Stimulated activated CD4-positive, alpha-beta T cell treated with anti-CD3 and anti-CD28 coated beads, Interleukin-2, amount 100 ng/mL, for 4 hours (primary cell): ENCODE measurements around the gene FTMT.
"Not testable (repeated sequence)": the region's sequence is repeated elsewhere in the genome, so short reads cannot be mapped to it uniquely, and the experiment has no call there.

Experiments
- DNase-seq: peaks from one replicate; pipeline ENCODE4 v3.0.0-alpha.2; 2020; ENCODE audit warnings: low read depth

FTMT gene

DNA sequence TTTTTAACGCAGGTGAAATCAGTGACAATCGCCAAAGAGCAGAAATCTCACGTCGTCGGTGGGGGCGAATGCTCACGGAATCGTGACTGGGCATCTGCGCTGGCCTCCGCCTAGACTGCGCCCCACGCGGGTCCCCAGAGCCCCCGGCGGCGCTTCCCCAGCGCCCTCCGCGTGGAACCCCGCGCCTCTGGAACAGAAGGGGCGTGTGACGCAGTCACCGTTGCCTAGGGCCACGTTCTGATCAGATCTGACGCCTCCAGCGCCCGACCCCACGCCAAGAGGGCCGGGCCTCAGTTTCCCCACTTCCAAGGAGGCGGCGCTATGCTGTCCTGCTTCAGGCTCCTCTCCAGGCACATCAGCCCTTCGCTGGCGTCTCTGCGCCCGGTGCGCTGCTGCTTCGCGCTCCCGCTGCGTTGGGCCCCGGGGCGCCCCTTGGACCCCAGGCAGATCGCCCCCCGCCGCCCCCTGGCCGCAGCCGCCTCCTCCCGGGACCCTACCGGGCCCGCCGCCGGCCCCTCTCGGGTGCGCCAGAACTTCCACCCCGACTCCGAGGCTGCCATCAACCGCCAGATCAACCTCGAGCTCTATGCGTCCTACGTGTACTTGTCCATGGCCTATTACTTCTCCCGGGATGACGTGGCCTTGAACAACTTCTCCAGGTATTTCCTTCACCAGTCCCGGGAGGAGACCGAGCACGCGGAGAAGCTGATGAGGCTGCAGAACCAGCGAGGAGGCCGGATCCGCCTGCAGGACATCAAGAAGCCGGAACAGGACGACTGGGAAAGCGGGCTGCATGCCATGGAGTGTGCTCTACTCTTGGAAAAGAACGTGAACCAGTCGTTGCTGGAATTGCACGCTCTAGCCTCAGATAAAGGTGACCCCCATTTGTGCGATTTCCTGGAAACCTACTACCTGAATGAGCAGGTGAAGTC, at the start of gene FTMT:
FTMT (plus strand) TSS at position 240 of the 932 bp plus-strand sequence; CDS start at position 322, 82 bp downstream.
- no peak for DNase-seq

DNA sequence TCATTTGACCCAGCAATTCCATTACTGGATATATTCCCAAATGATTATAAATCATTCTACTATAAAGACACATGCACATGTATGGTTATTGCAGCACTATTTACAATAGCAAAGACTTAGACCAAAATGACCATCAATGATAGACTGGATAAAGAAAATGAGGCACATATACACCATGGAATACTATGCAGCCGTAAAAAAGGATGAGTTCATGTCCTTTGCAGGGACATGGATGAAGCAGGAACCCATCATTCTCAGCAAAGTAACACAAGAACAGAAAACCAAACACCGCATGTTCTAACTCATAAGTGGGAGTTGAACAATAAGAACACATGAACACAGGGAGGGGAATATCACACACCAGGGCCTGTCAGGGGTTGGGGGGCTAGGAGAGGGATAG, 46.4 kb upstream of the FTMT start:
- DNase-seq: not testable (repeated sequence)

DNA sequence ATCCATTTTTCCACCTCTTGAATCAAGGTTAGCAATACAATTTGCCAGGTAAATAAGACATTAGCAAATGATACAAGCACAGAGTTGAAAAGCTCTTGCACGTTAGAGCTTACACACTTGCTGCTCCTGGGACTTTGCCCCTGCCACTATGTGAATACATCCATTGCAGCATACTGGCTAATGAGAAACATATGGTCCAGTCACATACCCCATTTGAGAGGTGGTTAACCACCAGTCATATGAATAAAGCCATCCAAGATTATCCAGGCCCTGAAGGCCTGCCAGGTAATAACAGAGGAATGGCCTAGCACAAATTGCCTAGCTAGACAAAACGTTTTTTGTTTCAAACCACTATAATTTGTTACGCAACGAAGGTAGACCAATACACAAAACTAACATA, 45.8 kb upstream of the FTMT start:
- DNase-seq: no peak

DNA sequence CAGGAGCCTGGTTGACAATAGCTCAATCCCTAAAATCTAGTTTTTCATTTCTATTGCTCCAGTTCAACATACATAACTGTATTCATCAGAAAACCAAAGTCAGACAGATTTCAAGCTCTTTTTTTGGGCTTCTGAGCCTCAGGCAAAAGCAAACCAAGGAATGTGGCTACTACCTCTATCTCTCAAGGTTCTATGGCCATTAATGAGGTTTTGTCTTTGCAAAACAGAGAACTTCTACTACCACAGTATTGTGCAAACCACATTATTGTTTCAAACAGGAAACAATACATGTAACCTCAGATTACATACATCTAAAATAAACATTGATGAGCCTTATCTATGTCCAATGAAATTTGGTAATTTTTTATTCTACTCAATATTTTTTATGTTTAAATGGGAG, 35.5 kb upstream of the FTMT start:
- DNase-seq: no peak

DNA sequence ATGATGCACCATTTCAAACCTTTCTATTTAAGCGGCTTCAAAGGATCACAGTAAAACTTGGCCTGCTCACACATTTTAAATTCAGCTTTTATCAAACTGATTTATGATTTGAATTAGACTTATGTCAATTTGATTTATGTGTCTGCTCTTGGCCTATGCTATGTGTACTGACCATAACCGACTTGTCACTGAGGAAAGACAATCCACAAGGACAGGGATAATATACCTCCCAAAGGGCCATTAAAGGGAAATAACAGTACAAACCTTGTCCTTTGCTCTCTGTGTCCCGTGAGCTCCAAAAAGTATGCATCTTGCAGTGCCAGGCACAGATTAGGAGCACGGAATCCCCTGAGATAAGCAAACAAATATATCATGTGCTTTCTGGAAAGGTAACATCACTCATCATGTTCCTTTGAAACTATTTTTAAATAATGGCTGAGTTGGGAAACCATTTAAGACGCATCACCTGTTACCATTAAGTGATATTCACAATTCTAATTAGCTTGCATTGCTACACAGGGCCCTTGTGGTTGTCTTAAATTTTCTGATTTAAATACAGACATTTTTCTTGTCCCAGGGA, 31.9 kb upstream of the FTMT start:
- DNase-seq: no peak

DNA sequence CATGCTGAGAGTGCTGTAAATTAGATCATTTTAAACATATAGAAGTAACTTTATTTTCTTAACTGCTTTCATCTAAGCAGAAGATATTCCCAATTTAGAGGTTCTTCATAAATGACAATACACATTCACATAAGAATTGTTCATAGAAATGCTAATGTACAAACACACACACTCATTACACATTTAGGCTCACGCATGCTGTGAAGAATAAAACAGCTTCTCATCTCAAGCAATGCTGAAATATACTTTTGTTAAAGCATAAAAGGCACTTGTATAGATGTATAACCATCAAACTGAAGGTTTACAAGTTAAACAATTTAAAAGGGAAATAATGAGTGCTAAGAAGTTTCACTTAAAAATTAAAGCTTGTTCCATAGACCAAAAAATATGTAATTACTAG, 18.1 kb upstream of the FTMT start:
- DNase-seq: no peak

DNA sequence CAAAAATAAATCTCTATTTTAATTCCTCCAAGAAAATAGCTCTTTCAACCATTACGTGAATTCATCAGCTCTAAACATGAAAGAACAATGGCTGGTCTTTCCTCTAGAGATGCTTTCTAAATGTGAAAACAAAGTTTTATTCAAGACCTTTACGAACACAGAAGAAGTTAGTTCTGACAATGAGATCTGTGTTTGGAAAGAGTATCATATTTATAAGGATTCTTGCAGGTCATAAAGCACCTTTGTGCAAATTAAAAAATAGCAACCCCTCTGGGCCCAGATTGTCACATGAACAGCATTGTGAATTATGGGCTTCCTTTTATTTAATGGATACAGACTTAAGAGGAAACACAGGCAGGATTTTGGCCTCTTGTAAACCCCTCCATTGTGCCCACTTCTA, 17.7 kb upstream of the FTMT start:
- no peak for DNase-seq

DNA sequence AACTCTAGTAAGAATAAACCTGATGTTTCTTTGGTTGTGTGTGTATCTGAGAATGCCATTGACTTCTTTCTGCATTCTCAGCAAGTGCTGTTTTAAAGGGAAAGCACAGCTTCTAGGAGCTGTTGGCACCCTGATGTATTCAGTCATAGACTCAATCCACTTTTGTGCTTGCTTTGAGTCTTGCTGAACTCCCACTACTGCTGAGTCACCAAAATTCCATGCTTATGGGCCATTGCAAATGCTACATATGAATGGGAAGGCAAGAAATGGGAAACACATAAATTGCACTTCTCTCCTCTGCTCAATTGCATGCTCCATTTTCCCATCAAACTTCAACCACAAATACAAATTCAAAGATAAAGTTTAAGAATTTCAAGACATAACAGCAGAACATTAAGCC, 9.8 kb upstream of the FTMT start:
- no peak for DNase-seq

DNA sequence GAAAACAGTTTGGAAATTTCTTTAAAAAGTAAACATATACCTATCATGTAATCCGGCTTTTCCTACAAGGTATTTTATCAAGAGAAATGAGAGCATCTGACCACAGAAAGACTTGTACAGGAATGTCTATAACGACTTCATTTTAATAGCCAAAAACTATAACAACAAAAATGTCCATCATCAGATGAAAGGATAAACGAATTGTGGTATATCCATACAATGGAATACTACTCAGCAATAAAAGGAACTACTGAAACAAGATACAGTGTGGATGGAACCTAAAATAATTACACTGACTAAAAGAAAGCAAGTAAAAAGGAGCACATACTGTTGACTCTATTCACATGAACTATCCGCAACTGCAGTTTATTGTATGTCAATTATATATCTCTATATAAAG, 1.4 kb upstream of the FTMT start:
- DNase-seq: no peak

DNA sequence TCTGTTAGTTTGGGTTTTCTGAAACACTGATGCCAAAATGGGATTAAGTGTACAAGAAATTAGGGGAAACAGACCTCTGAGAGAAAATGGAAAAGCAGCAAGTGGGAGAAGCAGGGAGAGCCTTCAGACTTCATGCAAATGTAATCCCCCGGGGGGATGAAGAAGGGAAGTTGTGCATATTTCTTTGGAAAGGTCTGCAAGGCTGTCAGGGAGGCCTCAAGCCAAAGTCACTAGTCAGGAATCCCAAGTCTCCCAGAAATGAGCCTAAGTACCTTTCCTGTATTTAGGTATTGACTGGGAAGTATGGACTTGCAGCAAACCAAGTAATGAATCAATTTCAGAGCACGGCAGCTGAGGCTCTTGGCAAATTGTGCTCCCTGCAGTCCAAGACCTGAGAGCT, 2.2 kb downstream of the FTMT start:
- DNase-seq: no peak

DNA sequence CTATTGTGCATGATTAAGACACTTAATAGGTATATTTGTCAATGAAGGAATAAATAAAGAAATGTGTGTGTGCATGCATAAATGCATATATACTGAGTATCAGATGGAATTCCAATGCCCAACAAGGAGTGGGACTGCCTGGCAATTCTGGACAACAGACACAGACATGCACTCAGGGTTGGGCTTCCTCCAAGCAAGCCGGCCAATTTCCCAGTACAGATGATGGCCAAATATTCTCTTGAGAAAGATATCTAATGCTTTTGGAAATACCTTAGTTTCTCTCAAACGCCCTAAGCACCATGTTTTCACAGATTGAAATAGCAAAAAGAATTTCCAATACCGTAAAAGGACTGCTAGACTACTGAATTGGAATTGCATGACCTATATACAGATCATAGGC, 11.1 kb downstream of the FTMT start:
- no peak for DNase-seq

DNA sequence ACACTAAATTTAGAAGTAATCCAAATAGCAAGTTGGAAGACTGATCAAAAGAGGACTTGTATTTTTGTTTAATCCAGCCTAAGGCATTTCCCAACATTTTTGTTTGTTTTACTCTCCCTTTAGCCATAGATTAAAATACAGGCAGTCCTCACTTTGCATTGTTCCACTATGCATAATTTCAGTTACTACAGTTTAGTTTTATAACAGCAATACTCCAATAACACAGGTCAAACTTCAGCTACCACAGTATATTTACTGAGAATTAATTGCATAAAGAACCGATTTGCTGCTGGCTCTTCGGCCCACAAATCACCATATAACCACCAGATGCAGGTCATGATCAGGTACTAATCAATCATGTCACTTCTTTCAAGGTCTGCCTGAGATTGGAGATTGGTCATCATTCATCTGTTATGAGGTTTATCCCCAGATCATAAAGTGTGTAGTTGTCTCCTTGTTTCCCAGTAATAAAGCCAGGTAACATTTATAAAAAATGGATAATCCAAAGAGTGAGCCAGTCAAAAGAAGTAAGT, 12.1 kb downstream of the FTMT start:
- no peak for DNase-seq

DNA sequence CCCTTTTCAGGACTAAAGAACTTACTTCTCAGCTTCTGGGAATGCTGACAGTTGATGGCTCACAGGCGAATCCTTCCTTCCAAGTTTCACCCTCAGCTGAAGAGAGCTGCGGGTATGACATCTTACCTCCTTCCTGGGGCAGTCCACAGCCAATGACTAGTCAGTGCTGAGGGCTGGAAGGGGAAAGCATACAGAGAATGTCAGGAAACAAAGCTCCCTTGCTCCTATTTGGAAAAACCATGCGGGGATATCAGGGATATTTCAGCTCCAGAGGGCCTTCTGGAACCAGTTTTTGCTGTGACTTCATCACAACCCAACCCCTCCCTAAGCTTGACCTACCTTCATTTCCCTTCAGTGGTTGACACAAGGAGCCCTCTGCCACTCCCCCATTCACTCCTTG, 15.7 kb downstream of the FTMT start:
- DNase-seq: no peak

DNA sequence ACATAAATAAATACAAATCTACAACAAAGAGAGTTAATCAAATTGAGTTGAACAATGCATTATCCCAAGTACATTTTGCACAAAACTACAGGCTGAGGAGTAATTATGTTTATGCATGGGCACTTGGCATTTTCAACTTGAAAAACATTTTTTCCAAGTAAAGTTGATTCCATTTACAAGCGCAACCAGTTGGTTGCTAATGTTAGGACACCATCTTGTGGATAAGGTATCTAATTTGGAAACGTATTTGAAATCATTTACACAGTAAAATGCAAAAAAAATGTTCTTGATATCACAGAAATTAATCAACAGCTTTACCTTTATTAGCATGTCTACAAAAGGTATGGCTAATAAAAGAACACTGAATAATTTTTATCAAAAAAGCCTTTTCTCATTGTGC, 18.8 kb downstream of the FTMT start:
- DNase-seq: no peak

DNA sequence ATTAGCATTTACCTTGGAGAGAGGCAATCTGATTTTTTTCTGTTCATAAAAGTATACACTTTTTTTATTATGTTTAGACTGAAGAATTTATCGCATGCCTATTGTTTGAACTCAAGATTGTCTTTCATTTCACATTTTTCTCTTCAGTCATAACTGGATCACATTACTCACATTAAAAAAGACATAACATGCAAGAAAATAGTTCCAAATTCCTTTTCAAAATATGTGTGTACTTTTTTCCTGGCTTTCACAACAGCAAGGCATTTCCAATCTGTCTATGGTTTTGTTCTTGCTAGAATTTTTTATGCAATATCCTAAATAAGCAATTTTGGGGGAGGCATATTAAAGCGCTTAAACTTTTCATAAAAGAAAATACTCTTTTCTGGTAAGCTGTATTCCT, 21.2 kb downstream of the FTMT start:
- no peak for DNase-seq

DNA sequence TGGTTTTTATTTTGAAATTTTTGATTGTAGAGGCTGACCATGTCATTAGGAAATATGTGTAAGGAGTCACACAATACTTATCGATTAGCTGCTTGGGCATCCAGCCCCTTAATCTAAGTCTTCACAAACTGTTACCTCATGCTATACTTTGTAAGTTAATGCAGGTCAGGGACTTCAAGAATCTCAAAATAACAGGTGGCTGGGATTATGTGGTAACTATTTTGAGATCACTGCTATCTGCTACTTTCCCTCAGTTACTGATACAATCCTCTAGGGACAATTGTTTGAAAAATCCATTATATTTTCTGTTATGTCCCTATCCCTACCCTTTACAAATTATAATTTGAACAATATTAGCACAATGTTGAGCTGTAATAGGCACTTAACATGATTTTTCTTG, 21.7 kb downstream of the FTMT start:
- DNase-seq: no peak

DNA sequence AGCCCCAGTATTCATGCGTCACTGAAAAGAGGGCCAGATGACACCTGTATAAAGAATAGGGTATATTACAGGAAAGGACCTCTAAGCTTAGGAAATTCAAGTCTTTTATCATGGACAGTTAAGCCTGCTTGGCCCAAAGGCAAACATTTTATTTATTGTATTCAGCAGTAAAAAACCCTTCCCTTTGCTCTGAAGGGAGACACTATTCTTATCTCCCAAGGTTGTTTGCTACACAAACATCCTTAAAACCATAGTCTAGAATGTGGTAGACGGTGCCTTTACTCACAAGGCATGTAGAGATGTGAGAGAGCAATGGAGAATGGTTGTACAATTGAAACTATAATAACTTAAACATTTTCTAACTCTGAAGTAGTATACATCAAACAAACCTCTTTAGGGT, 33.9 kb downstream of the FTMT start:
- no peak for DNase-seq

DNA sequence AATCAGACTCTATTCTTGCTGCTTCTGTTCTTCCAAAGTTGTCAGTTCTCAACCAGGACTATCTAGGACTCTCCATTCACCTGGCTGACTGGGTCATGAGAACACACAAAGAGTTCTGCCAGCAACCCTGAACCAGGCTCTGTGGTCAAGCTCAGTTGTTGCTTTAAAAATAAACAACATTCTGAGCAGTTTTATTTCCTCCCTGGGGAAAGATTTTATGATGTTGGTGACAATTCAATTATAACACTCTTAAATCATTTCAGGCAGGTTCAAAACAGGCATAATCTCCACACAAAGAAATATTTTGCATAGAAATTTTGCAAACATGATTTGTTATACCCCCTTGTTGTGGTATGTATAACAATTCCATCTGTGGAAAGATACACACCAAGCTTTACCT, 36.0 kb downstream of the FTMT start:
- no peak for DNase-seq

DNA sequence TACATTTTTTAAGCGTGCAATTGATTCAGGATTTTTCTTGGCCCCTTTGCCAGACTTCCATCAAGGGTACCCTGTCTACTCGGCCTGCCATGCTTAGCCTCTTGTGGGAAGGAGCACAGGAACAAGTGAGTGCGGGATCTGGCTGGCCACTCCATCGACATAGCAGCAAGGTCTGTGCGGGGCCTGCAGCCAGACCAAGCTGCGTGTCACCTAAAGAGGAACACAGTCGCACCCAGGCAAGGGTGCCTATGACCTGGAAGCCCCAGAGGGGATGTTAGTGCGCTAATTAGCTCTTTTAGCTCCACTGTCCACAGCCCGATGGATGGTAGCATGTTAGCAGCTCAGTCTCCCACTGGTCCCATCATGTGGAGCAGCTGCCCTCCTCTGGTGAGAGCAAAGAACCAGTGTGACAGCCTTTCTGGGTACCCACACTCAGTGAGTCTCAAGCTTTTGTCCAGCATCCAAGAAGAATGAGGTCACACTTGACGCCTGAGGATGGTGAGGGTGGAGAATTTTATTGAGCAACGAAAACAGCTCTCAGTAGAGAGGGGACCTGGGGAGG, 38.7 kb downstream of the FTMT start:
- no peak for DNase-seq

DNA sequence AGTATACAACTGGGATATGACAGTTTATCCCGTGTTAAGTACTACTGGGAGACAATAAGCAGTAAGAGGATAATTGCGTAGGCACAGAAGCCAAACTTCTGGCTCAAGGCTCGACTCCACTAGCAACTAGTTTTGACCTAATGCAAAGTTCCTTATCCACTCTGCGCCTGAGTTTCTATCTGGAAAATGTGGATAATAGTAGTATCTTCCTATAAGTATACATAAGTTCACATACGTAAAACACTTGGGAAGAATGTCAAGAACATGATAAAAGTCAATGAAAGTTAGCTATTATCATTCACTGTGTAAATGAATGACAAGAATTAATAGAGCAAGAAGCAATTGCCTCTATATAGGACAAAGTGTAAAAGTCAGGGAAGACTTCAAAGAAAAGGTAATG, 45.7 kb downstream of the FTMT start:
- no peak for DNase-seq

DNA sequence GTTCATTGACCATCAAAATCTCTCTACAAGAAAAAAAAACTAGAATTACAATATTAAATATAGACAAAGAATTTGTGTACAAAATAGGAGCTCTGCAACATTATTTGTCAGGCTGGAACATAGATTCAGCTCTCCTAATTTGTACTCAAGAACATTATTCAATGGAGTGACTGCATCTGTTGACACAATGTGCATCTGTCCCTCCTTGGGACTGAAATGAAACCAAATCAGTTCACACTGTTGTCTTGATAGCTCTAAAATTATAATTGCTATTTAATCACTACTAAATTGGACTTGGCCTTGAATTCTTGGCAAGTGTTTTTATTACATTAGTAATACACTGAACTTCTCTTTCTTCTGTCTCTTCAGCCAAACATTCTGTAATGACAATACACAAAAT, 47.7 kb downstream of the FTMT start:
- no peak for DNase-seq
